Suprapubic skin (tissue), 3 donors: ENCODE data around the gene CCDC38.

Source experiments
- POLR2A ChIP-seq, 2 donors: fragments of 450-650 bp; IDR thresholded peaks; one replicate each; pipeline ENCODE4 v1.6.1; 2017; ENCODE audit warnings: antibody characterized with exemption in 2 of 2, mild to moderate bottlenecking in 2 of 2, moderate library complexity in 2 of 2
- TF ChIP-seq, protein P1 (sequence below), 2 donors: fragments of 200-600 bp in 1 of 2; fragments of 450-650 bp in 1 of 2; sonication (generic) in 1 of 2; IDR thresholded peaks; one replicate each; pipeline ENCODE4 v1.5.1; 2016 to 2019; ENCODE audit warnings: antibody characterized with exemption in 2 of 2, mild to moderate bottlenecking in 1 of 2, moderate library complexity in 1 of 2

DNA sequence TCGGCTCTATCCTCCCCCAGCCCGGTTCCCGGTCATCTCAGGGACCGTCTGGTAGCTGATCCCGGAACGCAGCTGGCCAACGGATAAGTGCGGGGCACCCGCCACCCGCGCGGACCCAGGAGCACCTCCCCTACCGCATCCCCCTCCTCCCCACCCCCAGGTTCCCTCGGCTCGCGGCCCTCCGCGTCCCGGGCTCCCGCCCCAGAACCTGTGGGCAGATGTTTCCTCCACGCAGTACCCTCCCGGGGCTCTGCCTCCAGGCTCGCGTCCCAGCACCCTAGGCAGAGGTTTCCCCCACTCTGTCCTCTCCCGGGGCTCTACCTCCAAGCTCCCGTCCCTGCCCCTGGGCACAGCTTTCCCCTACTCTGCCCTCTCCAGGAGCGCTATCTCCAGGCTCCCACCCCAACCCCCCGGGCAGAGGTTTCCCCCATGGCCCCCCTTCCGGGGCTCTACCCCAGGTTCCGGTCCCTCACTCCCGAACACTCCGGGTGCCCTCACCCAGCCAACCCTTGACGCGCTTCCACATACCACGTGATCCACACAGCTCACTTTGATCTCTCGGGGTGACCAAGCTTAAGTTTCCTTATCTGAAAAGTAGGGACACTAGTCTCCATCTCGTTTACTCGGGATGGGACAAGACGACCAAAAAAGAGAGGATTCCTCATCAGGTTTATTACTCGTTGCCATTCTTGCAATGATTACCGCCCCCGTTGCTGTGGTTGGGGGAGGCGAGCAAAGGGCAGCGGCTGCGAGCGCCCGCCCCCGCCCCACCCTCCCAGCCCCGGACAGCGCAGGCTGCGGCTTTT, at the start of gene CCDC38:
- TF ChIP-seq, protein P1, sequence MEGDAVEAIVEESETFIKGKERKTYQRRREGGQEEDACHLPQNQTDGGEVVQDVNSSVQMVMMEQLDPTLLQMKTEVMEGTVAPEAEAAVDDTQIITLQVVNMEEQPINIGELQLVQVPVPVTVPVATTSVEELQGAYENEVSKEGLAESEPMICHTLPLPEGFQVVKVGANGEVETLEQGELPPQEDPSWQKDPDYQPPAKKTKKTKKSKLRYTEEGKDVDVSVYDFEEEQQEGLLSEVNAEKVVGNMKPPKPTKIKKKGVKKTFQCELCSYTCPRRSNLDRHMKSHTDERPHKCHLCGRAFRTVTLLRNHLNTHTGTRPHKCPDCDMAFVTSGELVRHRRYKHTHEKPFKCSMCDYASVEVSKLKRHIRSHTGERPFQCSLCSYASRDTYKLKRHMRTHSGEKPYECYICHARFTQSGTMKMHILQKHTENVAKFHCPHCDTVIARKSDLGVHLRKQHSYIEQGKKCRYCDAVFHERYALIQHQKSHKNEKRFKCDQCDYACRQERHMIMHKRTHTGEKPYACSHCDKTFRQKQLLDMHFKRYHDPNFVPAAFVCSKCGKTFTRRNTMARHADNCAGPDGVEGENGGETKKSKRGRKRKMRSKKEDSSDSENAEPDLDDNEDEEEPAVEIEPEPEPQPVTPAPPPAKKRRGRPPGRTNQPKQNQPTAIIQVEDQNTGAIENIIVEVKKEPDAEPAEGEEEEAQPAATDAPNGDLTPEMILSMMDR (IDR thresholded peaks at IDR 0.05), result no peak
- no peak for TF ChIP-seq POLR2A (IDR thresholded peaks at IDR 0.05)
